CD4-positive, alpha-beta T cell (primary cell): ENCODE results near the gene SVBP. TPM values are rescaled to one million over a fixed set of nuclear protein-coding genes. Genes with fewer than 3 reads are reported as not detected.

ENCODE experiments used
- ATAC-seq: fragments of 200-7000 bp; cut with Tn5 transposase; one replicate; pipeline ENCODE4 v1.10.0; 2022; ENCODE audit warnings: mild to moderate bottlenecking; ENCODE audit not compliant: poor library complexity
- CTCF ChIA-PET: fragments of 350-600 bp; sonication (Branson Sonifier 250); formaldehyde crosslinking; loops from one replicate; lab custom pipeline; 2021; ENCODE audit warnings: antibody characterized with exemption, inconsistent platforms; lab: Charles Lee
- POLR2A ChIA-PET: fragments of 350-600 bp; sonication (Branson Sonifier 250); formaldehyde crosslinking; loops from one replicate; lab custom pipeline; 2021; ENCODE audit warnings: antibody characterized with exemption, inconsistent platforms; lab: Charles Lee
- DNase-seq, 14 experiments: peaks; one replicate each; pipeline ENCODE4 v3.0.0-alpha.2; 2013 to 2020; ENCODE audit warnings: mixed read lengths in 2 of 14
- H3K27ac ChIP-seq, 2 donors: one replicate each; pipeline versions ENCODE4 v1.5.1 to v1.7.0; 2013; ENCODE audit warnings: low read length in 2 of 2, low read depth in 1 of 2, mild to moderate bottlenecking in 1 of 2
- H3K27me3 ChIP-seq, 2 experiments: 1 replicate in 1 of 2; 2 replicates in 1 of 2; pipeline versions ENCODE4 v1.6.1 to v1.7.0; 2013; ENCODE audit warnings: low read length in 2 of 2, control low read depth in 1 of 2, mild to moderate bottlenecking in 1 of 2, moderate library complexity in 1 of 2; ENCODE audit not compliant: insufficient read depth in 2 of 2, control insufficient read depth in 1 of 2
- H3K36me3 ChIP-seq: one replicate; pipeline ENCODE4 v1.6.1; 2013; ENCODE audit warnings: low read length, control low read depth; ENCODE audit not compliant: insufficient read depth
- H3K4me1 ChIP-seq: one replicate; pipeline ENCODE4 v1.6.1; 2013; ENCODE audit warnings: low read length, control low read depth; ENCODE audit not compliant: insufficient read depth
- H3K4me3 ChIP-seq: one replicate; pipeline ENCODE4 v1.5.1; 2013; ENCODE audit warnings: mild to moderate bottlenecking, low read length, moderate library complexity
- H3K9me3 ChIP-seq, 2 experiments: 1 replicate in 1 of 2; 2 replicates in 1 of 2; pipeline versions ENCODE4 v1.6.1 to v1.7.0; 2013; ENCODE audit warnings: low read length in 2 of 2, mild to moderate bottlenecking in 2 of 2, control low read depth in 1 of 2, moderate library complexity in 1 of 2; ENCODE audit not compliant: control insufficient read depth in 1 of 2, insufficient read depth in 1 of 2
- H3K27ac Mint-ChIP-seq: one replicate; pipeline ENCODE4 v1.8.0; 2020; ENCODE audit warnings: mixed read lengths
- H3K27me3 Mint-ChIP-seq: one replicate; pipeline ENCODE4 v1.8.0; 2021; ENCODE audit warnings: mixed read lengths
- H3K36me3 Mint-ChIP-seq: one replicate; pipeline ENCODE4 v1.8.0; 2021; ENCODE audit warnings: low read depth, mixed read lengths
- H3K4me1 Mint-ChIP-seq: one replicate; pipeline ENCODE4 v1.8.0; 2021; ENCODE audit warnings: low read depth, mixed read lengths
- H3K4me3 Mint-ChIP-seq: one replicate; pipeline ENCODE4 v1.8.0; 2020; ENCODE audit warnings: mild to moderate bottlenecking, mixed read lengths
- H3K9me3 Mint-ChIP-seq: one replicate; pipeline ENCODE4 v1.8.0; 2020; ENCODE audit warnings: mixed read lengths
- CTCF ChIP-seq: fragments of 200-600 bp; IDR thresholded peaks from one replicate; pipeline ENCODE4 v1.8.0; 2022; ENCODE audit warnings: antibody characterized with exemption, mild to moderate bottlenecking
- intact Hi-C, 2 experiments: fragments of 100-400 bp; cut with DNase I in 1 of 2; cut with micrococcal nuclease in 1 of 2; formaldehyde crosslinking; loops; one replicate each; pipeline versions ENCODE4 v1.15.1 to v1.9.0; 2023 to 2025; cut with DNase I, micrococcal nuclease
- total RNA-seq, 174 experiments: library from RNA in 2 of 174; stranded (reverse) in 2 of 174; gene quantifications; one replicate each; pipeline ENCODE4 v1.2.3 and lab custom pipeline; 2021 to 2026

The SVBP gene
- total RNA-seq, 2 experiments from 2014 or later, result 19.2 to 21.3 TPM

DNA sequence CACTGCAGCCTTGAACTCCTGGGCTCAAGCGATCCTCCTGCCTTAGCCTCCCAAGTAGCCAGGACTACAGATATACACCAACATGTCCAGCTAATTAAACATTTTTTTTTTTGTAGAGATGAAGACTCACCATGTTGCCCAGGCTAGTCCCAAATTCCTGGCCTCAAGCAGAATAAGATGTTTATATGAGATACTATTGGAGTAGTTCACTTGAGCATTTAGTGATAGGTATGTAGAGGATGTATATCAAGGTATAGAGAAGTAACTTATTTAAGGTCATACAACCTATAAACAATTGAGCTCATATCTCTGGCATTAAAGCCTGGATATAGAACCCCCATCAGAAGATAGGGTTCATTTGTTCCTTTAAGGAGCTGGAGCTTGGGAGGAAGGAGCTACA is 37.0 kb downstream of the SVBP start:
- no peak overlapping the region for H3K4me3 ChIP-seq
- ATAC-seq, result no peak

GRCh38 chr1:42779725-42780124 is 37.5 kb downstream of the SVBP start:
- TF ChIP-seq CTCF, result no peak
- H3K27me3 Mint-ChIP-seq, result no peaks in the 10 kb centered on the region
- no peaks in the 10 kb centered on the region for H3K9me3 Mint-ChIP-seq
- DNase-seq (no peak), ATAC-seq (no peak)
- H3K4me1 Mint-ChIP-seq, result peaks cover 7% of the 10 kb centered on the region
- no peak overlapping the region for H3K27ac Mint-ChIP-seq
- ChIA-PET CTCF (interaction anchor here (0.5 to 3.9 kb wide), 2 partner anchors 14 to 294 kb away, joined by 3 to 19 read pairs; no protein-coding TSS in a partner anchor), POLR2A (interaction anchor here (1.0 to 2.4 kb wide), 2 partner anchors 10 to 13 kb away, joined by 5 to 12 read pairs; partner anchors contain the start of genes C1orf50 and P3H1)
- H3K27me3 ChIP-seq, result no peaks in the 10 kb centered on the region
- H3K36me3 Mint-ChIP-seq, result peaks cover 76% of the 10 kb centered on the region
- peaks cover 60% of the 10 kb centered on the region for H3K36me3 ChIP-seq
- intact Hi-C loops, result loop anchor here (2.0 to 5.0 kb wide), 3 partner anchors 133 to 1573 kb away; no protein-coding TSS in a partner anchor
- peaks cover 3% of the 10 kb centered on the region for H3K4me1 ChIP-seq
- no peak overlapping the region for H3K4me3 ChIP-seq
- no peaks in the 10 kb centered on the region for H3K9me3 ChIP-seq
- no peak overlapping the region for H3K4me3 Mint-ChIP-seq
- H3K27ac ChIP-seq, result no peak overlapping the region

More for the DNA sequence above, 37.0 kb downstream of the SVBP start:
- CTCF ChIA-PET, result interaction anchor here (0.5 to 1.2 kb wide), 2 partner anchors 14 kb away, joined by 3 read pairs; no protein-coding TSS in a partner anchor
- intact Hi-C loops, result loop anchor here in 1 of 2 experiments (5.0 kb wide), 1 partner anchor 1572 kb away; no protein-coding TSS in a partner anchor
- Mint-ChIP-seq H3K36me3 (peaks cover 72% of the 10 kb centered on the region), H3K4me3 (no peak overlapping the region), H3K27ac (no peak overlapping the region), H3K4me1 (peaks cover 8% of the 10 kb centered on the region), H3K27me3 (no peaks in the 10 kb centered on the region), H3K9me3 (no peaks in the 10 kb centered on the region)
- Histone ChIP-seq H3K4me1 (peaks cover 8% of the 10 kb centered on the region), H3K27me3 (no peaks in the 10 kb centered on the region), H3K9me3 (no peaks in the 10 kb centered on the region), H3K27ac (no peak overlapping the region), H3K36me3 (peaks cover 55% of the 10 kb centered on the region)
- POLR2A ChIA-PET, result interaction anchor here (2.4 kb wide), 1 partner anchor 13 kb away, joined by 12 read pairs; the partner anchor contains the start of genes C1orf50 and P3H1
- no peak for TF ChIP-seq CTCF
- no peak for DNase-seq

GRCh38 chr1:42777852-42778251 is 39.3 kb downstream of the SVBP start:
- Mint-ChIP-seq H3K27ac (no peak overlapping the region), H3K4me1 (peaks cover 6% of the 10 kb centered on the region), H3K9me3 (no peaks in the 10 kb centered on the region), H3K36me3 (peaks cover 89% of the 10 kb centered on the region), H3K4me3 (no peak overlapping the region), H3K27me3 (no peaks in the 10 kb centered on the region)
- no peaks in the 10 kb centered on the region for H3K9me3 ChIP-seq
- no peak overlapping the region for H3K4me3 ChIP-seq
- peak; percentile 36 for TF ChIP-seq CTCF
- DNase-seq (peak in 8 of 14 experiments; percentile 6 to 59 (median 25)), ATAC-seq (peak; percentile 84)
- no peak overlapping the region for H3K27ac ChIP-seq
- CTCF ChIA-PET, result interaction anchor here (0.8 to 3.9 kb wide), 5 partner anchors 39 to 303 kb away, joined by 3 to 19 read pairs (median 7); partner anchors contain the start of genes ERMAP and SVBP
- H3K36me3 ChIP-seq, result peaks cover 77% of the 10 kb centered on the region
- H3K4me1 ChIP-seq, result no peaks in the 10 kb centered on the region
- POLR2A ChIA-PET, result interaction anchor here (1.0 kb wide), 1 partner anchor 11 kb away, joined by 5 read pairs; the partner anchor contains the start of genes C1orf50 and P3H1
- no peaks in the 10 kb centered on the region for H3K27me3 ChIP-seq
- intact Hi-C loops, result loop anchor here (1.0 to 5.0 kb wide), 4 partner anchors 134 to 295 kb away; no protein-coding TSS in a partner anchor
